Neuronal stem cell (in vitro differentiated cells): ENCODE measurements around the gene LRMDA.

Experiments
- DNase-seq: peaks from one replicate; pipeline ENCODE4 v3.0.0-alpha.2; 2013; ENCODE audit warnings: low spot score
- H2AFZ ChIP-seq: one replicate; pipeline ENCODE4 v1.6.1; 2013; ENCODE audit warnings: mild to moderate bottlenecking, low read length, inconsistent platforms
- H2AK5ac ChIP-seq: 2 replicates; pipeline ENCODE4 v1.6.1; 2013; ENCODE audit warnings: low read depth, mild to moderate bottlenecking, inconsistent platforms, low read length, moderate library complexity, mixed read lengths
- H2BK120ac ChIP-seq: 2 replicates; pipeline ENCODE4 v1.6.1; 2013; ENCODE audit warnings: low read depth, mild to moderate bottlenecking, inconsistent platforms, low read length, moderate library complexity, mixed read lengths
- H2BK12ac ChIP-seq: one replicate; pipeline ENCODE4 v1.6.1; 2013; ENCODE audit warnings: low read length, inconsistent platforms
- H2BK15ac ChIP-seq: 2 replicates; pipeline ENCODE4 v1.6.1; 2013; ENCODE audit warnings: mild to moderate bottlenecking, low read length, inconsistent platforms, mixed read lengths
- H2BK5ac ChIP-seq: one replicate; pipeline ENCODE4 v1.6.1; 2013; ENCODE audit warnings: inconsistent platforms, mild to moderate bottlenecking, low read length, moderate library complexity
- H3K14ac ChIP-seq: one replicate; pipeline ENCODE4 v1.6.1; 2013; ENCODE audit warnings: low read length, inconsistent platforms
- H3K18ac ChIP-seq: 2 replicates; pipeline ENCODE4 v1.6.1; 2013; ENCODE audit warnings: low read length, inconsistent platforms
- H3K23ac ChIP-seq: 2 replicates; pipeline ENCODE4 v1.6.1; 2013; ENCODE audit warnings: low read depth, mild to moderate bottlenecking, mixed read lengths, low read length, inconsistent platforms; ENCODE audit not compliant: poor library complexity
- H3K27ac ChIP-seq: replicated peaks from 3 replicates; pipeline ENCODE4 v1.5.1; 2013; ENCODE audit warnings: low read length, inconsistent platforms
- H3K27me3 ChIP-seq, 3 experiments: 2 replicates each; pipeline ENCODE4 v1.6.1; 2013; ENCODE audit warnings: low read length in 3 of 3, mild to moderate bottlenecking in 2 of 3, inconsistent platforms in 1 of 3, low read depth in 1 of 3, mixed read lengths in 1 of 3, moderate library complexity in 1 of 3; ENCODE audit not compliant: control insufficient read depth in 3 of 3, insufficient read depth in 3 of 3
- H3K36me3 ChIP-seq, 2 donors: replicated peaks in 1 of 2; 2 replicates each; pipeline ENCODE4 v1.6.1; 2013; ENCODE audit warnings: low read length in 2 of 2; ENCODE audit not compliant: control insufficient read depth in 2 of 2, insufficient read depth in 2 of 2
- H3K4ac ChIP-seq: 2 replicates; pipeline ENCODE4 v1.6.1; 2013; ENCODE audit warnings: inconsistent platforms, mild to moderate bottlenecking, low read length, moderate library complexity
- H3K4me1 ChIP-seq, 2 donors: 1 replicate in 1 of 2; 2 replicates in 1 of 2; pipeline ENCODE4 v1.6.1; 2013; ENCODE audit warnings: low read length in 2 of 2, low read depth in 1 of 2; ENCODE audit not compliant: control insufficient read depth in 2 of 2, insufficient read depth in 1 of 2
- H3K4me2 ChIP-seq: one replicate; pipeline ENCODE4 v1.6.1; 2013; ENCODE audit warnings: mild to moderate bottlenecking, low read length, inconsistent platforms; ENCODE audit not compliant: insufficient read depth, poor library complexity, severe bottlenecking
- H3K4me3 ChIP-seq, 2 donors: 2 replicates each; pipeline ENCODE4 v1.5.1; 2013; ENCODE audit warnings: low read length in 2 of 2, mild to moderate bottlenecking in 2 of 2, inconsistent platforms in 1 of 2, moderate library complexity in 1 of 2
- H3K79me1 ChIP-seq: one replicate; pipeline ENCODE4 v1.6.1; 2013; ENCODE audit warnings: low read depth, mild to moderate bottlenecking, inconsistent platforms, low read length, moderate library complexity
- H3K9ac ChIP-seq: one replicate; pipeline ENCODE4 v1.6.1; 2013; ENCODE audit warnings: mild to moderate bottlenecking, low read depth, low read length, inconsistent platforms; ENCODE audit not compliant: poor library complexity
- H3K9me3 ChIP-seq, 2 donors: replicated peaks in 1 of 2; 2 replicates each; pipeline versions ENCODE3 to v1.6.1; 2013; ENCODE audit warnings: low read length in 2 of 2, mild to moderate bottlenecking in 2 of 2, inconsistent platforms in 1 of 2, low read depth in 1 of 2, mixed read lengths in 1 of 2, moderate library complexity in 1 of 2; ENCODE audit not compliant: control insufficient read depth in 2 of 2, insufficient read depth in 1 of 2
- H4K8ac ChIP-seq: one replicate; pipeline ENCODE4 v1.6.1; 2013; ENCODE audit warnings: low read depth, mild to moderate bottlenecking, inconsistent platforms, low read length, moderate library complexity
- H4K91ac ChIP-seq: one replicate; pipeline ENCODE4 v1.6.1; 2013; ENCODE audit warnings: low read length, low read depth, mild to moderate bottlenecking, inconsistent platforms; ENCODE audit not compliant: poor library complexity
- WGBS, 2 donors: extraction: QIAGEN DNeasy Blood & Tissue Kit; methylation state at CpG; one replicate each; pipeline ENCODE4 v1.1.7; 2013; ENCODE audit warnings: missing lambda C conversion rate in 2 of 2, mixed read lengths in 1 of 2; ENCODE audit not compliant: insufficient read length in 2 of 2, insufficient replicate concordance in 1 of 2; ENCODE audit errors: extremely low coverage in 2 of 2; 5-methylcytosine and 5-hydroxymethylcytosine counted together

The LRMDA gene

GRCh38 chr10:76382381-76382851, 951.0 kb downstream of the LRMDA start:
- no peak overlapping the region for H3K4me3 ChIP-seq

DNA sequence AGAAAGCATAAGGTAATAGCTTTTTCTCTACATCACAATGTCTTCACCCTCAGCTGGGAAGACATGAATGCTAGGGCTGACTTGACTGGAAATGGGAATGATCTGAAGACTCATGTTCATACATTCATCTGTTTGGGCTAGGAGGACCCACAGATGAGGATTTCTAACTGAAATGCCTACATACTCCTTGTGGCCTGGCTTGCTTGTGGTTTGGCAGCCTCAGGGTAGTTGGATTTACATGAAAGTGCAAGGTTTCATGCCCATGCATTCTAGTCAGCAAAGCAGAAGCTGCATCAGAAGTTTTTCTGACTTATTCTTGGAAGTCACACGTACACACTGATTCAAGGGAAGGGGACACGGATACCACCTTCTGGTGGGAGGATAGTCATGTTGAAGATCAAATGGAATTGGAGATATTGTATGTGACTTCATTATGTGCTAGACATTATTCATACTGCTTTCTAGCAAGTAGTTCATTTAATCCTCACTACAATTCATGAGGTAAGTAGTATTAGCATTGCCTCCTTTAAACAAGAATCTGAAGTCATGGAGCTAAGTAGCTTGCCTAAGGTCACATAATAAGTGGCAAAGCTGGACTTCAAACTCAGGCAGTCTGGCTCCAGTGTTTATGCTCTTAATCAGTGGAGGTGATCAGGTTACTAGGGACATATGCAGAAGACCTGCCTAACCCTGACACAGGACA, 957.0 kb downstream of the LRMDA start:
- Histone ChIP-seq H3K18ac (no peak overlapping the region), H3K4me1 (no peaks in the 10 kb centered on the region), H2BK5ac (no peak overlapping the region), H3K27ac (no peak overlapping the region), H2AFZ (no peak overlapping the region), H2AK5ac (no peak overlapping the region), H3K9ac (no peak overlapping the region), H3K14ac (no peak overlapping the region), H3K9me3 (no peaks in the 10 kb centered on the region), H3K4me3 (no peak overlapping the region), H2BK120ac (no peak overlapping the region), H4K8ac (no peak overlapping the region), H3K36me3 (no peaks in the 10 kb centered on the region), H2BK15ac (no peak overlapping the region), H3K79me1 (no peaks in the 10 kb centered on the region), H3K27me3 (no peaks in the 10 kb centered on the region), H2BK12ac (no peak overlapping the region), H3K4ac (no peak overlapping the region), H3K4me2 (no peak overlapping the region), H3K23ac (no peak overlapping the region), H4K91ac (no peak overlapping the region)
- WGBS, 2 donors: no CpG with 5 or more reads among the region's 2 CpGs
- no peak for DNase-seq

More at GRCh38 chr10:76382381-76382851, 951.0 kb downstream of the LRMDA start:
- Histone ChIP-seq H3K4me2 (no peak overlapping the region), H4K8ac (no peak overlapping the region), H3K23ac (no peak overlapping the region), H3K4ac (no peak overlapping the region), H2BK12ac (no peak overlapping the region), H3K9ac (no peak overlapping the region), H3K27ac (no peak overlapping the region), H3K18ac (no peak overlapping the region), H2BK120ac (no peak overlapping the region), H2AK5ac (no peak overlapping the region), H3K9me3 (no peaks in the 10 kb centered on the region), H2BK5ac (no peak overlapping the region), H3K36me3 (no peaks in the 10 kb centered on the region), H2BK15ac (no peak overlapping the region), H3K4me1 (no peaks in the 10 kb centered on the region), H3K14ac (no peak overlapping the region), H2AFZ (peak overlapping the region; percentile 30), H3K27me3 (no peaks in the 10 kb centered on the region), H4K91ac (no peak overlapping the region), H3K79me1 (no peaks in the 10 kb centered on the region)
- no CpG with 5 or more reads among the region's 2 CpGs for WGBS, 2 donors
- DNase-seq: no peak

- Histone ChIP-seq H3K79me1 (no peaks in the 10 kb centered on the region), H2BK12ac (no peak overlapping the region), H2BK5ac (no peak overlapping the region), H3K4me1 (no peaks in the 10 kb centered on the region), H3K27me3 (no peaks in the 10 kb centered on the region), H2AK5ac (no peak overlapping the region), H3K18ac (no peak overlapping the region), H3K4me2 (no peak overlapping the region), H3K36me3 (no peaks in the 10 kb centered on the region), H3K9ac (no peak overlapping the region), H2BK15ac (no peak overlapping the region), H3K4me3 (no peak overlapping the region), H3K9me3 (no peaks in the 10 kb centered on the region), H2BK120ac (no peak overlapping the region), H3K27ac (no peak overlapping the region), H4K91ac (no peak overlapping the region), H2AFZ (no peak overlapping the region), H4K8ac (no peak overlapping the region), H3K4ac (no peak overlapping the region), H3K14ac (no peak overlapping the region), H3K23ac (no peak overlapping the region)
- WGBS, 2 donors: no CpG with 5 or more reads among the region's 3 CpGs
- DNase-seq: no peak
These were observed 962.7 kb downstream of the LRMDA start for GRCh38 chr10:76393875-76394706.

DNA sequence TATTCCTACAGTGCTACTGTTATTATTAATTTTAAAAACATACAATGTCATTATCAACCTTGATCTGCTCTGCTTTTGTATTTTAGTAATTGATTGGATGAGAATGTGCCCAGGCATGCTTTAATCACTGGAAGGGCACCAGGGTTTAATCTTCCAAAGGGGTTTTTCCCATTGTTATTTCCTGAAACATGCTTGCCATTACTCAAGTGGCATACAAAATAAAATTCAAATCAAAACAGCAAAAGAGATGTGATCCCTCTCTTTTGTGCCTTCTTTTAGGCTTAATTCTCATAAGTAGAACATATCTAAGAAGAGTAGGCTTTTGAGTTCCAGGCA, 963.3 kb downstream of the LRMDA start:
- H3K4me1 ChIP-seq: no peaks in the 10 kb centered on the region
- DNase-seq: no peak
- H3K36me3 ChIP-seq: no peaks in the 10 kb centered on the region
- H3K79me1 ChIP-seq: no peaks in the 10 kb centered on the region
- H3K27me3 ChIP-seq: no peaks in the 10 kb centered on the region
- no peak overlapping the region for H2BK12ac ChIP-seq
- H2AK5ac ChIP-seq: no peak overlapping the region
- H3K27ac ChIP-seq: no peak overlapping the region
- no peak overlapping the region for H3K4me3 ChIP-seq
- H2BK120ac ChIP-seq: no peak overlapping the region
- no peak overlapping the region for H4K91ac ChIP-seq
- no peak overlapping the region for H3K18ac ChIP-seq
- H3K23ac ChIP-seq: no peak overlapping the region
- no peak overlapping the region for H4K8ac ChIP-seq
- no peak overlapping the region for H3K4me2 ChIP-seq
- H2AFZ ChIP-seq: no peak overlapping the region
- H2BK15ac ChIP-seq: no peak overlapping the region
- H3K9ac ChIP-seq: no peak overlapping the region
- H3K9me3 ChIP-seq: no peaks in the 10 kb centered on the region
- H3K14ac ChIP-seq: no peak overlapping the region
- no peak overlapping the region for H2BK5ac ChIP-seq
- H3K4ac ChIP-seq: no peak overlapping the region
